Measurements from ENCODE around the gene ASB6. TPM values are rescaled to one million over a fixed set of nuclear protein-coding genes. Genes with fewer than 3 reads are reported as not detected.

Gene ASB6, protein sequence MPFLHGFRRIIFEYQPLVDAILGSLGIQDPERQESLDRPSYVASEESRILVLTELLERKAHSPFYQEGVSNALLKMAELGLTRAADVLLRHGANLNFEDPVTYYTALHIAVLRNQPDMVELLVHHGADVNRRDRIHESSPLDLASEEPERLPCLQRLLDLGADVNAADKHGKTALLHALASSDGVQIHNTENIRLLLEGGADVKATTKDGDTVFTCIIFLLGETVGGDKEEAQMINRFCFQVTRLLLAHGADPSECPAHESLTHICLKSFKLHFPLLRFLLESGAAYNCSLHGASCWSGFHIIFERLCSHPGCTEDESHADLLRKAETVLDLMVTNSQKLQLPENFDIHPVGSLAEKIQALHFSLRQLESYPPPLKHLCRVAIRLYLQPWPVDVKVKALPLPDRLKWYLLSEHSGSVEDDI
- total RNA-seq = 16.8 and 20.3 TPM in 2 replicates

DNA sequence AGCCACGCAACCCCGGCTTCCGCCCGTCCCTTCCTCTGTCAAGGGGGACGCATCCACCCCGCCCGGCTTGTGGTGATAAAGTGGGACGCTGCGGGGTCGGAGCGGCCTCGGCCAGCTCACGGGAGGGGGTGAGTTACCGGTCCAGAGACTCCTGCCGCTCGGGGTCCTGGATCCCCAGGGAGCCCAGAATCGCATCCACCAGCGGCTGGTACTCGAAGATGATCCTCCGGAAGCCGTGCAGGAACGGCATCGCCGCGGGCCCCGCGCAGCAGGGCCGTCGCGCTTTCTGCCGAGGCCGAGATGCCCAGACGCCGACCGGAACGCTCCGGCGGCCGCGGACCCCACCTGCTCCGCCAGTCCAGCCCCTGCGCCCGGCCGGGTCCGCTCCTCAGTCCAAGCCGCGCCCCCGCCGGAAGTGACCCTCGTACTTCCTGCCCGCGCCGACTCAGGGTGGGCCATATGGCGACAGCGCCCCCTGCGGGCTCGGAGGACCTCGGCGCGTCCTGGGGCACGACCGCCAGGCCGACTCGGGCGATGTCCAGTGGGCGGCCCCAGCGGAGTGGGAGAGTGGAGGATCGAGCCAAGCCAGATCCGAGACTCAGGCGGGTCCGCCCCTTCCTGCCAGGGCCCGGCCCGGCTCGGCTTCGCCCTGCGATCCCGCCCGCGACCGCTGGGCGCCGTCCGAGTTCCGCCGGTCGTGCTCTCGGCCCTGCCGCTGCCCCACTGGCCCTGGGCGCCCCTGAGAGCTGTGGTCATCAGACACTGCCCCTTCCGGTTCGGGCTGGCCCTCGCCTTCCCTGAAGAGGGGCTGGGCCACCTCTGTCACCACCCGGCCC lies at the start of gene ASB6:
Gene ASB6, minus strand, starts transcription at position 402 of the 836 bp plus-strand sequence. Its CDS starts 152 bp downstream, at position 250.
- H3K4me3 ChIP-seq (ENCODE audit: low read depth, low read length) = peak within 1 kb of the TSS; percentile 96

DNA sequence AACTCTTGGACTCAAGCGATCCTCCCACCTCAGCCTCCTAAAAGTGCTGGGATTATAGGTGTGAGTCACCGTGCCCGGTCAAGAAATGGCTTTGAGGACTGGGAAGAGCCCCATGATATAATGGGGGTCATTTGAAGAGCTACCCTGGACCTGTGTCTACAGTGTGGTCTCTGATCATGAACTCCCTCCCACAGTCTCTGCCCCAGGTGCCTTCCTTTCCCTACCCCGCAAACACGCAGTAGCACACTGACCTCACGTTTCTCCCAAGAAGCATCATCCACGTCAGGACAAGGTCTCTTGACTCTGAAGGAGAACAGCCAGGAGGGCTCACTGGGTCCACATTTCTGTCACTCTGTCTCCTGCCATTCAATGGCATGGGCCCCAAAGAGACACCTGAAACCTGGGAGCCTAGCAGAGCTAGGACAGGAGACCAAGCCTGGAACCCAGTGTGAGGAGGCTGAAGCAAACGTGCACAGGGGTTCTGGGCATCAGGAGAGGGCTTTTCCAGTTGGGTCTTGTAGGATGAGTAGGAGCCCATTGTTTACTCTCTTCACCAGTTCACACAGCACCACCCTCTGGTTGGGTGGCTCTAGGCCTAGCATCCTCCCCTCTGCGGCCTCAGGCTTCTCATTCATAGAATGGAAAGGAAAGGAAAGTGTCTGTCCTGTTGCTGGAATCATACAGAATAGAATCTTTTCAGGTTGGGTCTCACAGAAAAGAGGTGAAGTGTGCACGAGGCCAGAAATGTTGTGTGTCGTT lies 46.5 kb upstream of the ASB6 start:
- no peak overlapping the region for H3K4me3 ChIP-seq (ENCODE audit: low read depth, low read length)
- DNase-seq (ENCODE audit: low read depth) = no peak
- TF ChIP-seq, protein P1, sequence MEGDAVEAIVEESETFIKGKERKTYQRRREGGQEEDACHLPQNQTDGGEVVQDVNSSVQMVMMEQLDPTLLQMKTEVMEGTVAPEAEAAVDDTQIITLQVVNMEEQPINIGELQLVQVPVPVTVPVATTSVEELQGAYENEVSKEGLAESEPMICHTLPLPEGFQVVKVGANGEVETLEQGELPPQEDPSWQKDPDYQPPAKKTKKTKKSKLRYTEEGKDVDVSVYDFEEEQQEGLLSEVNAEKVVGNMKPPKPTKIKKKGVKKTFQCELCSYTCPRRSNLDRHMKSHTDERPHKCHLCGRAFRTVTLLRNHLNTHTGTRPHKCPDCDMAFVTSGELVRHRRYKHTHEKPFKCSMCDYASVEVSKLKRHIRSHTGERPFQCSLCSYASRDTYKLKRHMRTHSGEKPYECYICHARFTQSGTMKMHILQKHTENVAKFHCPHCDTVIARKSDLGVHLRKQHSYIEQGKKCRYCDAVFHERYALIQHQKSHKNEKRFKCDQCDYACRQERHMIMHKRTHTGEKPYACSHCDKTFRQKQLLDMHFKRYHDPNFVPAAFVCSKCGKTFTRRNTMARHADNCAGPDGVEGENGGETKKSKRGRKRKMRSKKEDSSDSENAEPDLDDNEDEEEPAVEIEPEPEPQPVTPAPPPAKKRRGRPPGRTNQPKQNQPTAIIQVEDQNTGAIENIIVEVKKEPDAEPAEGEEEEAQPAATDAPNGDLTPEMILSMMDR (IDR thresholded peaks at IDR 0.05; ENCODE audit: insufficient read depth, low read depth, low read length) = no peak

More for the DNA sequence above, at the start of gene ASB6:
- DNase-seq (ENCODE audit: low read depth) = peak; percentile 97
- TF ChIP-seq, protein P1 (IDR thresholded peaks at IDR 0.05; ENCODE audit: insufficient read depth, low read depth, low read length) = peak; percentile 90

DNA sequence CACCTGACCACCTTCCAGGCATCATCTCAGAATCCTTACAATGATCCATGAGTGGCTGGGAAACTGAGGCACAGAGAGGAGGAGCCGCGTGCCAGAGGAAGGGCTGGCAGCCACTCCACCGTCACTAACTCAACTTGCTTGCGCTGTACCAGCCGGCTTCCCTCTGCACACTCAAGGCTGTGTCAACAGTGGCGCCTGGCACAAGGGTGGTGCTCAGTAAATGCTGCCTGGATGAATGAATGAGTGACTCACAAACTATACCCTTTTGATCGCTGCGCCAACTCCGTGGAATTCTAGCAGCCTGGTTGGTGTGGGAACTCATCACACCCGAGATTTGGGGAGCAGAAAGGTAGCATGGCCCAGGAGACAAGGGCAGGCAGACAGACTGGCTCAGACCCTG lies 45.4 kb upstream of the ASB6 start:
- TF ChIP-seq, protein P1 (IDR thresholded peaks at IDR 0.05; ENCODE audit: insufficient read depth, low read depth, low read length) = no peak
- no peak overlapping the region for H3K4me3 ChIP-seq (ENCODE audit: low read depth, low read length)
- no peak for DNase-seq (ENCODE audit: low read depth)

DNA sequence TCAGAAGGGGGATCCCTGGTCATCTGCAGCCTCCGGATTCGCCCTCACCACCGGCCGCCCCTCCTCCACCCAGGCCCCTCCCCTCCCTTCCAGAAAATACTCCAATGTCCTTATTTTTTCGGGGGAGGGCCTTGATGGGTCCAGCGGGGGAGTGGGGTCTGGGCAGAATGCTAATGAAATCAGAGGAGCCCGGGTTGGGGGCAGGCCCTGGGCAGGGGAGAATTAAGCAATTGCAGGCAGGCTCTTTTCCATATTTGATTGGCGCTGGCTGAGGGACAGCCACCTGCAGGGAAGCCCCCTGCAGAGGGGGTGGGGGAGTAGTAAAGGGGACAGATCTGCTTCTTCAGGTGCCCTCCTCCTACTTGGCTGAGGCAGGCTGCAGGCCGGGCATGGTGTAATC lies 44.8 kb upstream of the ASB6 start:
- DNase-seq (ENCODE audit: low read depth) = no peak
- no peak overlapping the region for H3K4me3 ChIP-seq (ENCODE audit: low read depth, low read length)
- TF ChIP-seq, protein P1 (IDR thresholded peaks at IDR 0.05; ENCODE audit: insufficient read depth, low read depth, low read length) = no peak

DNA sequence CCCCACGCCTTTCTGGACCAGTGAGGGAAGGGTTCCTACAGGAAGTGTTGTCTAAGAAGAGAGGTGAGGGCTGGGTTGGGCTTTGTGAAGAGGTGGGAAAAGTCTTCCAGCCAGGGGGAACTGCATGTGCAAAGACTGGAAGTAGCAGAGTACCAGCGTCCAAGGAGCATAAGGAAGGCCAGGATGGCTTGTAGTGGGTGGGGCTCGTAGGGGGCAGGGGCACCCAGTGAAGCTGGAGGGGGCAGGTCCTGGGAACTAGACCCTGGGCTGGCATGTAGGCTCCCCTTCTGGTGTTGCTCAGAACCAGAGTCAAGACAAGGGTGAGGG lies 43.9 kb upstream of the ASB6 start:
- H3K4me3 ChIP-seq (ENCODE audit: low read depth, low read length) = no peak overlapping the region
- DNase-seq (ENCODE audit: low read depth) = no peak
- TF ChIP-seq, protein P1 (IDR thresholded peaks at IDR 0.05; ENCODE audit: insufficient read depth, low read depth, low read length) = no peak

DNA sequence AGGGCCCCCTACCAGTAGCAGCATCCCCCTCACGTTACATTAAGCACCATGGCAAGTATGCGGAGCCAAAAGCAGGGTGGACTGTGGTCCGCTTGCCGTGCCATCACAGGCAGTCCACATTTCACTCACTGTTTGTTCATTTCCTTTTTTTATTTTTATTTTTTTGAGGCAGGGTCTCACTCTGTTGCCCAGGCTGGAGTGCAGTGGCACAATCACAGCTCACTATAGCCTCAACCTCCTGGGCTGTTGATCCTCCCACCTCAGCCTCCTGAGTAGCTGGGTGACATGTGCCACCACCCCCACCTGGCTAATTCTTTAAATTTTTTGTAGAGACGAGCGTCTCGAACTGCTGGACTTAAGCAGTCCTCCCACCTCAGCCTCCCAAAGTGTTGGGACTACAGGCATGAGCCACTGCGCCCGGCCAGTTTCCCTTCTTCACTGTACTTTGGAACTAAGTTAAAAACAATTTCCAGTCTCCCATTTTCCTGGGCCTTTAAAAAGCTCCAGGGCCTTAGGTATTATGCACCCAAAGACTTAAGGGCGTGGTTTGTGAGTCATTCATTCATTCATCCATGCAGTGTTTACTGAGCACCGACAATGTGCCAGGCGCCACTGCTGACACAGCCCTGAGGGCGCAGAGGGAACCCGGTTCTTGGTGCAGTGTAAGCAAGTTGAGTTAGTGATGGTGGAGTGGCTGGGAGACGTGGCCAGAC lies 43.4 kb upstream of the ASB6 start:
- TF ChIP-seq, protein P1 (IDR thresholded peaks at IDR 0.05; ENCODE audit: insufficient read depth, low read depth, low read length) = no peak
- H3K4me3 ChIP-seq (ENCODE audit: low read depth, low read length) = no peak overlapping the region
- no peak for DNase-seq (ENCODE audit: low read depth)
